Stomach (tissue), 4 donors: Measurements from ENCODE around the gene SRSF1.

Experiments used
- CTCF ChIP-seq, 7 experiments: fragments of 450-650 bp in 4 of 7; fragments of 200-600 bp in 3 of 7; sonication (generic) in 3 of 7; IDR thresholded peaks; one replicate each; pipeline ENCODE4 v1.5.1; 2016 to 2019; ENCODE audit warnings: antibody characterized with exemption in 7 of 7, control low read depth in 2 of 7, mild to moderate bottlenecking in 1 of 7
- EP300 ChIP-seq: sonication (generic); formaldehyde crosslinking; IDR thresholded peaks from one replicate; pipeline ENCODE4 v1.6.1; 2017; ENCODE audit warnings: antibody characterized with exemption
- POLR2A ChIP-seq, 4 donors: fragments of 450-650 bp; IDR thresholded peaks; one replicate each; pipeline ENCODE4 v1.6.1; 2016; ENCODE audit warnings: antibody characterized with exemption in 4 of 4, control low read depth in 2 of 4, mild to moderate bottlenecking in 1 of 4, moderate library complexity in 1 of 4
- POLR2AphosphoS5 ChIP-seq, 3 donors: sonication (generic); formaldehyde crosslinking; IDR thresholded peaks; one replicate each; pipeline ENCODE4 v1.6.1; 2016; ENCODE audit warnings: antibody characterized with exemption in 3 of 3

- no peak for TF ChIP-seq CTCF (IDR thresholded peaks at IDR 0.05)
- no peak for TF ChIP-seq EP300
- TF ChIP-seq POLR2A (IDR thresholded peaks at IDR 0.05) = no peak
- TF ChIP-seq POLR2AphosphoS5 (IDR thresholded peaks at IDR 0.05) = no peak
Measured at GRCh38 chr17:58051468-58051867, 44.4 kb upstream of the SRSF1 start.
